Sigmoid colon (tissue), 3 donors: Measurements from ENCODE around the gene RHOT1.

Source experiments
- CTCF ChIP-seq, 4 experiments: fragments of 450-650 bp in 3 of 4; fragments of 200-600 bp in 1 of 4; IDR thresholded peaks; one replicate each; pipeline ENCODE4 v1.5.1; 2016 to 2019; ENCODE audit warnings: antibody characterized with exemption in 4 of 4, mild to moderate bottlenecking in 3 of 4, moderate library complexity in 2 of 4
- POLR2A ChIP-seq, 2 donors: fragments of 450-650 bp; IDR thresholded peaks; one replicate each; pipeline ENCODE4 v1.6.1; 2016; ENCODE audit warnings: antibody characterized with exemption in 2 of 2, mild to moderate bottlenecking in 2 of 2, moderate library complexity in 2 of 2

GRCh38 chr17:32123782-32124181 is 18.5 kb upstream of the RHOT1 start:
- TF ChIP-seq CTCF (IDR thresholded peaks at IDR 0.05) = no peak
- no peak for TF ChIP-seq POLR2A (IDR thresholded peaks at IDR 0.05)
